Mononuclear cell (primary cell): ENCODE measurements around the gene RPA1. TPM values are rescaled to one million over a fixed set of nuclear protein-coding genes. Genes with fewer than 3 reads are reported as not detected.

Experiments used
- H3K27me3 ChIP-seq: 2 replicates; pipeline ENCODE4 v1.6.0; 2011; ENCODE audit warnings: low read length, control low read depth; ENCODE audit not compliant: insufficient read depth
- H3K4me1 ChIP-seq: 2 replicates; pipeline ENCODE4 v1.5.1; 2011; ENCODE audit warnings: mild to moderate bottlenecking, low read length, control low read depth; ENCODE audit not compliant: insufficient read depth
- H3K4me3 ChIP-seq: 2 replicates; pipeline ENCODE4 v1.5.1; 2011; ENCODE audit warnings: mild to moderate bottlenecking, low read length, moderate library complexity
- H3K9me3 ChIP-seq: 2 replicates; pipeline ENCODE4 v1.5.1; 2011; ENCODE audit warnings: low read depth, mild to moderate bottlenecking, control low read depth, low read length
- total RNA-seq: library from RNA; depleted of rRNA; stranded (reverse); fragments of >200 nt; gene quantifications from one replicate; pipeline ENCODE4 v1.2.3, GENCODE V29; 2012

The RPA1 gene
- total RNA-seq, 1 donor: 21.3 TPM

GRCh38 chr17:1947229-1947742 lies 117.5 kb downstream of the RPA1 start:
- no peaks in the 10 kb centered on the region for H3K27me3 ChIP-seq
- H3K4me3 ChIP-seq: no peak overlapping the region
- H3K4me1 ChIP-seq: no peaks in the 10 kb centered on the region
- H3K9me3 ChIP-seq: no peaks in the 10 kb centered on the region

GRCh38 chr17:1947743-1948516 lies 118.1 kb downstream of the RPA1 start:
- Histone ChIP-seq H3K4me3 (no peak overlapping the region), H3K9me3 (no peaks in the 10 kb centered on the region), H3K4me1 (no peaks in the 10 kb centered on the region), H3K27me3 (no peaks in the 10 kb centered on the region)

DNA sequence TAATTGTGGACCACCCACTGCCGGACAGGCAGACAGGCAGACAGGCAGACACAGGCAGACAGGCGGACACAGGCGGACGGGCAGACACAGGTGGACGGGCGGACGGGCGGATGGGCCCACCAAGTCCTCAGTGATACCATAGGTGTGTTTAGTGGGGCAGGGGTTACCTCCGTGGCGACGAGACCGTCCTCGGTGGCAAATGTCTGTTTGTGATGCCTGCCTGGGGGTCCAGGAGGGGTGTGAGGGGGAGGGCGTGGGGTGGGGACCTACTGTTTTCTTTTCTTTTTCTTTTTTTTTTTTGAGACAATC lies 118.7 kb downstream of the RPA1 start:
- Histone ChIP-seq H3K27me3 (no peaks in the 10 kb centered on the region), H3K4me3 (no peak overlapping the region), H3K9me3 (no peaks in the 10 kb centered on the region), H3K4me1 (no peaks in the 10 kb centered on the region)

Other genes starting within 250 kb of the RPA1 start
- gene SLC43A2, start 201.2 kb upstream of the RPA1 start, total RNA-seq: 88.4 TPM
- gene SCARF1, start 184.3 kb upstream of the RPA1 start, total RNA-seq: 4.6 TPM
- 6.7 TPM for gene RILP, start 180.1 kb upstream of the RPA1 start, total RNA-seq
- 186 TPM for gene PRPF8, start 145.1 kb upstream of the RPA1 start, total RNA-seq
- gene TLCD2, start 119.6 kb upstream of the RPA1 start, total RNA-seq: under 0.01 TPM
- gene WDR81, start 105.3 kb upstream of the RPA1 start, total RNA-seq: 19.9 TPM
- gene SERPINF2, start 87.1 kb upstream of the RPA1 start, total RNA-seq: 0.52 TPM
- 15.1 TPM for gene SERPINF1, start 67.9 kb upstream of the RPA1 start, total RNA-seq
- 7.1 TPM for gene SMYD4, start 103 bp upstream of the RPA1 start, total RNA-seq
- not detected for gene RTN4RL1, start 195.3 kb downstream of the RPA1 start, total RNA-seq
- gene DPH1, start 200.1 kb downstream of the RPA1 start, total RNA-seq: 47.5 TPM
- 28.1 TPM for gene OVCA2, start 212.0 kb downstream of the RPA1 start, total RNA-seq
- gene HIC1, start 225.1 kb downstream of the RPA1 start, total RNA-seq: 16.4 TPM